Astrocyte of the cerebellum (primary cell): ENCODE results near the gene ZNF766.
A peak's percentile ranks its signal among the peaks of the same experiment; 100 is the strongest.
"Not testable (repeated sequence)": the region's sequence is repeated elsewhere in the genome, so short reads cannot be mapped to it uniquely, and the experiment has no call there.

ENCODE experiments used
- DNase-seq: peaks from one replicate; pipeline ENCODE4 v3.0.0-alpha.2; 2011; ENCODE audit warnings: low read depth
- H3K4me3 ChIP-seq: 2 replicates; pipeline ENCODE4 v1.5.1; 2011; ENCODE audit warnings: mild to moderate bottlenecking, low read depth, low read length, moderate library complexity
- CTCF ChIP-seq: IDR thresholded peaks from 2 replicates; pipeline ENCODE4 v1.5.1; 2012; ENCODE audit warnings: low read length, low read depth, moderate library complexity, mild to moderate bottlenecking; ENCODE audit errors: missing control alignments
- in situ Hi-C: cut with HindIII; loops from 2 replicates; pipeline ENCODE4 v1.10.0; 2017; ENCODE audit warnings: low sequenced_read_pairs

The ZNF766 gene

DNA sequence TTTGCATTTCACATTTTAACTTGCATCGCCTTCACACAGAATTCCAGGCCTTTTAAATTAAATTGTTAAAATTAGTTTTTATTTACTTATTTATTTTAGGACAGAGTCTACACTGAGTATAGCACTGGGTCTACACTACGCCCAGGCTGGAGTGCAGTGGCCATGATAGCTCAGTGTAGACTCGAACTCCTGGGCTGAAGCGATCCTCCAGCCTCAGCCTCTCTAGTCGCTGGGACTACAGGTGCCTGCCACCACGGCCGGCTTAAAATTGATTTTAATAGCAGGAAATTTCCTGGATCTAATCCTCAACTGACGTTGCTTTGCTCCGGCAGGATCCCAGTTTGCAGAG, 66.4 kb downstream of the ZNF766 start:
- H3K4me3 ChIP-seq = peak overlapping the region; percentile 87
- DNase-seq = no peak
- in situ Hi-C loops = no loop called here
- TF ChIP-seq CTCF = no peak

- DNase-seq = peak; percentile 44
- in situ Hi-C loops = no loop called here
- peak within 1 kb of the TSS; percentile 87 for H3K4me3 ChIP-seq
- TF ChIP-seq CTCF = no peak
Observed at GRCh38 chr19:52336117-52336790, 66.9 kb downstream of the ZNF766 start, which contains the start of gene ZNF610. ZNF610 (plus strand) TSS chr19:52336243; CDS start chr19:52349173, 12,930 bp downstream.

DNA sequence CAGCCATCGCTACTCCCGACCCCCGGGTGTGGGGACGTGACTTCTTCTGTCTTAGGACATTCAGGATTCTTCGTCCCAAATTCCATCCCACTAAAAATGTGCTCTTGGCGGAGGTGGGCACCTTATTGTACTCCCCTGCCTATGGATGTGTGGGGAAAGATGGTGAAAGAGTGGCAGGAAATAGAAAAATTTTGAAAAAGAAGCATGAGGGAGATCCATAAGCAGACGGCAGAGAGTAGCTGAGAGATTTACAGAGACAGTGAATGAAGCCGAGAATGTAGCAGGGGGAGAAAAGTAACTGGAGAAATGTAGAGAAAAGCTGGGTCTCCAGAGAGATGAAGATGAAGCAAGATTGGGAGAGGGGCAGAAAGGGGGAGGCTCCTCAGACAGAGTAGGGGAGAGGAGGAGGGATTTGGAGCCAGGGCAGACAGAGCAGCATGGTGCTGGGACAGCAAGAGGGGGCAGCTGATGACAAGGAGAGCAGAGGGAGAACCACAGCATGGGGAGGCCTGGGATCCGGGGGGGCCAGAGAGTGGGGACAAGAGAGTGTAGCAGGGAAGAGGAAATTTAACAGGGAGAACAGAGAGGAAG, 67.5 kb downstream of the ZNF766 start:
- H3K4me3 ChIP-seq = peak overlapping the region; percentile 87
- TF ChIP-seq CTCF = no peak
- no peak for DNase-seq
- in situ Hi-C loops = no loop called here

DNA sequence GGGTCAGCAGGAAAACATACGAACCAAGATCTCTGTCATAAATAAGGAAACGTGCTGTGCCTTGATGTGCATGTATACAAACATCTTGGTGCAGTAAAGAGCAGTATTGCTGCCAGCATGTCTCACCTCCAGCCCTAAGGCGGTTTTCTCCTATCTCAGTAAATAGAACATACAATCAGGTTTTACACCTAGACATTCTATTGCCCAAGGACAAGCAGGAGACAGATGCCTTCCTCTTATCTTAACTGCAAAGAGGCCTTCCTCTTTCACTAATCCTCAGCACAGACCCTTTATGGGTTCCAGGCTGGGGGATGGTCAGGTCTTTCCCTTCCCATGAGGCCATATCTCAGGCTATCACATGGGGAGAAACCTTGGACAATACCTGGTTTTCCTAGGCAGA, 69.6 kb downstream of the ZNF766 start:
- H3K4me3 ChIP-seq, DNase-seq, in situ Hi-C loops: not testable (repeated sequence)

DNA sequence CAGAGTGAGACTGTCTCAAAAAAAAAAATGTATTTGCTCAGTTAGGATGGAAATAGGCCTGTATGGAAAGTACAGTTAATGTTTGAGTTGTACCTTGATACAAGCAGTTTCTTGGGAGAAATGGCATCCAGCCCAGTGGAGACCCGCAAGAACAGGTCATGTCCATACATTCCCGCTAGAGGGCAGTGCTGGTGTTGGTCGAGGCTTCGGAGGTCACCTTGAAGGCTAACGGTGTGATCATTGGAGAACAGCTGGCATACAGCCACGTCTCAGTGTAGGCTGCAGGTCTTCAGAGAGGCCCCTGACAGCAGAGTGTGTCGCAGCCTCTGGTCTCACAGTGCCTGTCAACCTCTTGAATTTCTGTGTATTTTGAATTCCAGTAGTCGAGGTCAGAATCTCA, 74.2 kb downstream of the ZNF766 start:
- in situ Hi-C loops = no loop called here
- H3K4me3 ChIP-seq = no peak overlapping the region
- TF ChIP-seq CTCF = peak; percentile 9
- no peak for DNase-seq

DNA sequence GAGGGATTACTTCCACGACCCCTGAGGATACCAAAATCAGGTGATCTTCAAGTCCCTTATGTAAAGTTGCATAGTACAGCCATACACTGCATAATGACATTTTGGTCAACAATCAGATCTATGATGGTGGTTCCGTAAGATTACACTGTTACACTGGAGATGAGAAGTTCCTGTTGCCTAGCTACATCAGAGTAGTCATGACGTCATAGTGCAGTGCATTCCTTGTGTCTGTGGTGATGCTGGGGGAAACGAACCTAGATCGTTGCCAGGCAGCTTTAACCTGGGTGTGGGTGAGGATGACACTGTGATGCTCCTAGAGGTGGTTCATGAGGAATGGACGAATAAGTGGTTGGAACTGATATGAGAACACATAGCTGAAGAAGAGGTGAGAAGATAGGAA, 75.8 kb downstream of the ZNF766 start:
- no peak for DNase-seq
- H3K4me3 ChIP-seq = no peak overlapping the region
- no peak for TF ChIP-seq CTCF
- in situ Hi-C loops = no loop called here
